GM20431 (cell line): Measurements from ENCODE around the gene LRRC56.

ENCODE experiments used
- in situ Hi-C: fragments of 300-500 bp; cut with MseI, MboI; formaldehyde crosslinking; loops from one replicate; pipeline ENCODE4 v1.15.0; 2020; ENCODE audit warnings: low sequenced_read_pairs; ENCODE audit not compliant: unreplicated experiment

Gene LRRC56

GRCh38 chr11:586376-587316 is 49.3 kb downstream of the LRRC56 start:
- in situ Hi-C loops = no loop called here

- in situ Hi-C loops = no loop called here
Observed at GRCh38 chr11:587546-587945, 50.2 kb downstream of the LRRC56 start.

- in situ Hi-C loops = no loop called here
Observed at GRCh38 chr11:587978-588380, 50.7 kb downstream of the LRRC56 start.

- in situ Hi-C loops = no loop called here
Observed at GRCh38 chr11:589798-590197, 52.5 kb downstream of the LRRC56 start.

- in situ Hi-C loops = no loop called here
Observed at GRCh38 chr11:590997-591396, 53.7 kb downstream of the LRRC56 start.

GRCh38 chr11:592501-592900 is 55.2 kb downstream of the LRRC56 start:
- in situ Hi-C loops = no loop called here

GRCh38 chr11:592918-593317 is 55.6 kb downstream of the LRRC56 start:
- in situ Hi-C loops = no loop called here

GRCh38 chr11:593347-593746 is 56.0 kb downstream of the LRRC56 start:
- in situ Hi-C loops = no loop called here

GRCh38 chr11:595400-595799 is 58.1 kb downstream of the LRRC56 start:
- in situ Hi-C loops = no loop called here

GRCh38 chr11:596374-596773 is 59.0 kb downstream of the LRRC56 start:
- in situ Hi-C loops = no loop called here

GRCh38 chr11:597166-597725 is 59.9 kb downstream of the LRRC56 start:
- in situ Hi-C loops = no loop called here

- in situ Hi-C loops = no loop called here
Observed at GRCh38 chr11:598005-598680, 60.8 kb downstream of the LRRC56 start.

GRCh38 chr11:601573-602245 is 64.4 kb downstream of the LRRC56 start:
- in situ Hi-C loops = no loop called here

- in situ Hi-C loops = no loop called here
Observed at GRCh38 chr11:603154-603553, 65.8 kb downstream of the LRRC56 start.
